ACC112 (cell line): ENCODE data around the gene TOP3B.

Experiments used
- H2AFZ ChIP-seq: fragments of 200-600 bp; sonication (generic); one replicate; pipeline ENCODE4 v1.6.0; 2017; ENCODE audit warnings: antibody characterized with exemption, low read length; ENCODE audit not compliant: unreplicated experiment
- H3K27ac ChIP-seq: fragments of 200-600 bp; sonication (generic); 2 replicates; pipeline ENCODE4 v1.5.1; 2014; ENCODE audit warnings: low read depth, mild to moderate bottlenecking, antibody characterized with exemption, low read length, moderate library complexity
- H3K27me3 ChIP-seq: fragments of 200-600 bp; sonication (generic); 2 replicates; pipeline ENCODE4 v1.6.1; 2014; ENCODE audit warnings: mild to moderate bottlenecking, antibody characterized with exemption, low read length, moderate library complexity, mixed read lengths; ENCODE audit not compliant: insufficient read depth
- H3K36me3 ChIP-seq: fragments of 200-600 bp; sonication (generic); 2 replicates; pipeline ENCODE4 v1.6.1; 2016; ENCODE audit warnings: mild to moderate bottlenecking, antibody characterized with exemption, low read length, moderate library complexity, mixed read lengths; ENCODE audit not compliant: insufficient read depth
- H3K4me1 ChIP-seq: fragments of 200-600 bp; sonication (generic); one replicate; pipeline ENCODE4 v1.6.1; 2016; ENCODE audit warnings: low read length, mixed read lengths; ENCODE audit not compliant: insufficient read depth, unreplicated experiment, control insufficient read depth
- H3K4me3 ChIP-seq: fragments of 200-600 bp; sonication (generic); 2 replicates; pipeline ENCODE4 v1.5.1; 2014; ENCODE audit warnings: mild to moderate bottlenecking, low read depth, low read length
- H3K79me2 ChIP-seq: fragments of 200-600 bp; sonication (generic); one replicate; pipeline ENCODE4 v1.6.0; 2016; ENCODE audit warnings: low read length; ENCODE audit not compliant: control insufficient read depth, unreplicated experiment, insufficient read depth

The TOP3B gene

GRCh38 chr22:22009661-22010060, 27.1 kb upstream of the TOP3B start:
- Histone ChIP-seq H3K27ac (no peak overlapping the region), H3K27me3 (peaks cover 24% of the 10 kb centered on the region), H3K4me1 (no peaks in the 10 kb centered on the region), H3K36me3 (no peaks in the 10 kb centered on the region), H3K4me3 (no peak overlapping the region), H3K79me2 (no peaks in the 10 kb centered on the region), H2AFZ (no peak overlapping the region)

GRCh38 chr22:22006596-22006990, 24.0 kb upstream of the TOP3B start:
- H3K79me2 ChIP-seq = no peaks in the 10 kb centered on the region
- no peak overlapping the region for H3K27ac ChIP-seq
- H3K27me3 ChIP-seq = peaks cover 24% of the 10 kb centered on the region
- no peaks in the 10 kb centered on the region for H3K36me3 ChIP-seq
- H3K4me1 ChIP-seq = no peaks in the 10 kb centered on the region
- no peak overlapping the region for H3K4me3 ChIP-seq
- no peak overlapping the region for H2AFZ ChIP-seq

- no peak overlapping the region for H3K27ac ChIP-seq
- no peaks in the 10 kb centered on the region for H3K79me2 ChIP-seq
- no peak overlapping the region for H2AFZ ChIP-seq
- H3K4me3 ChIP-seq = no peak overlapping the region
- no peaks in the 10 kb centered on the region for H3K36me3 ChIP-seq
- H3K27me3 ChIP-seq = peaks cover 24% of the 10 kb centered on the region
- H3K4me1 ChIP-seq = no peaks in the 10 kb centered on the region
Measured at GRCh38 chr22:22005945-22006595, 23.5 kb upstream of the TOP3B start.

- Histone ChIP-seq H3K36me3 (no peaks in the 10 kb centered on the region), H3K27me3 (peaks cover 9% of the 10 kb centered on the region), H3K4me3 (no peak overlapping the region), H2AFZ (no peak overlapping the region), H3K4me1 (no peaks in the 10 kb centered on the region), H3K79me2 (no peaks in the 10 kb centered on the region), H3K27ac (no peak overlapping the region)
Measured at GRCh38 chr22:22003233-22003632, 20.6 kb upstream of the TOP3B start.

GRCh38 chr22:22002526-22003055, 20.0 kb upstream of the TOP3B start:
- peaks cover 9% of the 10 kb centered on the region for H3K27me3 ChIP-seq
- no peak overlapping the region for H2AFZ ChIP-seq
- H3K4me1 ChIP-seq = no peaks in the 10 kb centered on the region
- no peaks in the 10 kb centered on the region for H3K79me2 ChIP-seq
- no peak overlapping the region for H3K27ac ChIP-seq
- no peak overlapping the region for H3K4me3 ChIP-seq
- H3K36me3 ChIP-seq = no peaks in the 10 kb centered on the region

GRCh38 chr22:22001664-22002525, 19.3 kb upstream of the TOP3B start:
- Histone ChIP-seq H3K27ac (no peak overlapping the region), H3K4me3 (no peak overlapping the region), H3K4me1 (no peaks in the 10 kb centered on the region), H3K79me2 (no peaks in the 10 kb centered on the region), H2AFZ (no peak overlapping the region), H3K36me3 (no peaks in the 10 kb centered on the region), H3K27me3 (peaks cover 9% of the 10 kb centered on the region)

- no peaks in the 10 kb centered on the region for H3K4me1 ChIP-seq
- H3K4me3 ChIP-seq = no peak overlapping the region
- no peaks in the 10 kb centered on the region for H3K79me2 ChIP-seq
- H3K36me3 ChIP-seq = no peaks in the 10 kb centered on the region
- peaks cover 9% of the 10 kb centered on the region for H3K27me3 ChIP-seq
- no peak overlapping the region for H2AFZ ChIP-seq
- no peak overlapping the region for H3K27ac ChIP-seq
Measured at GRCh38 chr22:21998595-21999247, 16.1 kb upstream of the TOP3B start.

- Histone ChIP-seq H3K27me3 (peaks cover 11% of the 10 kb centered on the region), H2AFZ (no peak overlapping the region), H3K4me1 (no peaks in the 10 kb centered on the region), H3K4me3 (no peak overlapping the region), H3K36me3 (no peaks in the 10 kb centered on the region), H3K27ac (no peak overlapping the region), H3K79me2 (no peaks in the 10 kb centered on the region)
Measured at GRCh38 chr22:21996175-21996720, 13.7 kb upstream of the TOP3B start.

- no peaks in the 10 kb centered on the region for H3K36me3 ChIP-seq
- no peak overlapping the region for H3K4me3 ChIP-seq
Measured at GRCh38 chr22:21995660-21996059, 13.1 kb upstream of the TOP3B start.

GRCh38 chr22:21994881-21995444, 12.4 kb upstream of the TOP3B start:
- Histone ChIP-seq H3K4me1 (no peaks in the 10 kb centered on the region), H3K4me3 (no peak overlapping the region), H3K27ac (no peak overlapping the region), H3K79me2 (no peaks in the 10 kb centered on the region), H2AFZ (no peak overlapping the region), H3K27me3 (0 out of 2 replicates have a peak, but pooled peaks cover 3% of the 10 kb centered on the region), H3K36me3 (no peaks in the 10 kb centered on the region)

More at GRCh38 chr22:21995660-21996059, 13.1 kb upstream of the TOP3B start:
- Histone ChIP-seq H3K4me1 (no peaks in the 10 kb centered on the region), H2AFZ (no peak overlapping the region), H3K27ac (no peak overlapping the region), H3K27me3 (peaks cover 5% of the 10 kb centered on the region; the same call in 1 of the 2 replicates), H3K79me2 (no peaks in the 10 kb centered on the region)
